Measurements from ENCODE around the gene WDR41. TPM values are rescaled to one million over a fixed set of nuclear protein-coding genes. Genes with fewer than 3 reads are reported as not detected.

WDR41 gene
- total RNA-seq, 1 donor from 2014 or later, result 27.3 TPM

DNA sequence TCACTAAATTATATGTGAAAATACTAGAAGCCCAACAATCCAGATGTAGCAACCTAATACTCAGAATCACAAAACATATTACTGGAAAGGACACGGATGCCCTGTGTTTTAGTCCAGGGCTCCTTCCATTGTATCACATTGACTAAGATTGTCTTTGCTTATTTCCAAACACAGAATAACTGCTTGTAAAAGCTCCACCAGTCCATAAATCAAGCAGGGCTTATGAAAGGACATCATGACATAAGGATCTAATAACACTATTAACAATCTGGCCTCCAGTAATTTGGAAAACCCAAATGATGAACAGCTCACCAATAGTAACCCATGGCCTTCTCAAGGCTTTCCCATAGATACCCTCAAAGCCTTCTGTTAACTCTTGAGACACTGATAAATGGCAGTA lies 39.8 kb downstream of the WDR41 start:
- ATAC-seq (no peak), DNase-seq (no peak)
- intact Hi-C loops (cut with micrococcal nuclease), result no loop called here

DNA sequence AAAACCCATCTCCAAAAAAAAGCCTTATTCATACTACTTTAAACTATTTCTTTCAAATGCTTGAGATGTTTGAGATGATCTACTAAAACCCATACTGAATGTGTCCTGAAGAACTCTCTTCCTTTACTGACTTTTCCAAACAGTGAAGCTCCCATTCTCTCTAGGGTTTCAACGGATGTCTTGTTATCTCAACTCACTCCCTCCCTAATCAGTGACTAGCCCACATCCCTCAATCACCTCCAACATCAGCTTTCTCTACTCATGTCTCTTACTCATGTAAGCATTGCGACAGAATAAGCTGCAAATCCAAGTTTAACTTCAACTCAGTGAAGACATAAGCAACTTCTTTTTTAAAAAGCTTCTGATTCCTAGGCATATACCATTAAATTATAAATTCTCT lies 42.1 kb downstream of the WDR41 start:
- intact Hi-C loops (cut with micrococcal nuclease), result no loop called here
- no peak for DNase-seq
- no peak for ATAC-seq

DNA sequence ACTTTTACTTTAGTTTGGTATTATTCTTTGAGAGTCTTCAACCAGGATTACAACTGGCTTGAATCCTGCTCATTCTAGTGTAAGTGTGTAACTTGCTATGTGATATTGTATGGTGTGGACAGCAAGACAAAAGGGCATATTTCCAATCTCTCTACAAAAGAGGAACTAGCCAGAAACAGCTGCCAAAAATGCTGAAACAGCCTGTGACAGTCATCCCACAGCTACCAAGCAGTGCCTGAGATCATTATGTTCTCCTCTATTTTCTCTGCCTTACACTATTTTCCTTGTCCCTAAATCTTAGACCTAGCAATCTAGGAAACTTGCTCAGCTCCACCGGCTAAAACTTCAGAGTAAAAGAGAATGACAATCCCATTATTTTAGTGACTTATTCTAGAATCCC lies 42.8 kb downstream of the WDR41 start:
- intact Hi-C loops (cut with micrococcal nuclease), result no loop called here
- DNase-seq (no peak), ATAC-seq (peak; percentile 90)

DNA sequence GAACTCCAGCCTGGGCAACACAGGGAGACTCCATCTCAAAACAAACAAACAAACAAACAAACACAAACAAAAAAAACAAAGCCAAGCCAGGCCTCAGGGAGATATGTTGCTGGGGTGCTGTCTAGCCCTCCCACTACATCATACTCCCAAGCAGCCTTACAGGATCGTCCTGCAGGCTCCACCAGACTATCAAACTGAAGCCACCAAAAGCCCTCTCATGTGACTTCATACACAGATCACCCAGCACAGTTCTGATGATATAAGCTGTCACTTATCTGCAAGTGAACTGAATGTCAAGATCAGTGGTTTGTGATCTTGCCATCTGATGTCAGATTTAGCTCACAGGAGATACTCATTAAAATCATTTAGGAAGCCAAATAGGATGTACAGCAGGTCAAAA lies 43.3 kb downstream of the WDR41 start:
- intact Hi-C loops (cut with micrococcal nuclease), result no loop called here
- DNase-seq (no peak), ATAC-seq (peak; percentile 12)

DNA sequence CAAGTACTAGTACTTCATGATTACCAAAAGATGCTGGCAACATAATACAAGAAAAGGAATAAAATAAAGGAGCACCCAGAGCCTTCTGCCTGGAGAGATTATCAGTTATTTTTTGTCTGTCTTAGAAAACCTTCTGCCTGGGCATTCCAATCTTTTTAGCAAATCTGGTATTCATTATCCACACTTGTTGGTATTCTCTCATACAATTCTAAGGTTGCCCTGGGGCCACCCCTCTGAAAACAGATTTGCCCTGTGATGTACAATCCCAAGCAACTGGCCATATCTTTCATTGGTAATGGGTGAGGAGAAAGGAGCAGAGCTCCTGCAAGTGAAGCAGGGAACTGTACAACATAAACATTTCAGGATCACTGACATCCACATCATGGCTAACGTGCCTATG lies 47.8 kb downstream of the WDR41 start:
- intact Hi-C loops (cut with micrococcal nuclease), result no loop called here
- ATAC-seq, result no peak

DNA sequence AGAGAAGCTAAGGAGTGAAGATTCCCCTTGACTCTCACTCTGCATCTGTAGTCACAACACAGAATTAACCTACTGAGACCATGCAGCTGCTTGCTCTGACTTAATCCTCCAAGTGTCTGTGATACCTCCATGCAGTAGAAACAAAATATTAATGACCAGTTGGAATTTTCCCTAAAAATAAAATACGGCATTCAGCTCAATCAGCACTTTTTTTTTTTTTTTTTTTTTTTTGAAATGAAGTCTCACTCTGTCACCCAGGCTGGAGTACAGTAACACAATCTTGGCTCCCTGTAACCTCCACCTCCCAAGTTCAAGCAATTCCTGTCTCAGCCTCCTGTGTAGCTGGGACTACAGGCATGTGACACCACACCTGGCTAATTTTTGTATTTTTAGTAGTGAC lies 48.4 kb downstream of the WDR41 start:
- intact Hi-C loops (cut with micrococcal nuclease), result no loop called here
- no peak for DNase-seq
- ATAC-seq, result no peak

More for the DNA sequence above, 47.8 kb downstream of the WDR41 start:
- no peak for DNase-seq

DNA sequence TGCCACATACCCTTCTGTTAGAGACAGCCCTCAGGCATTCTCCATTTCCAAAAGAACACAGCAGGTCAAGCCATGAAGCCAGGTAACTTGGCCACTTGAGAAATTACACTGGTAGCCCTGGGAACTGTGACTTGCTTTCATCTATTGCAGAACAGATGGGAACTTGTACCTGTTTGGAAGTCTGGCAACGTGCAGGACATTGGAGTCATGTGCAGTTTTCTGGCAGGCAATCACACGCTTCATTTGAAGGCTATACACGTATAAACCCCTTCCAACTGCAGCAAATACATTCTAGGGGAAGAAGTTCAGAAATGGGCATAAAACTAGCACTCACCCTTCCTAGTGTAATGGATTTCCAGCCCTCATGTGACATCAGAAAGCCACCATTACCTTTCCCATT lies 54.0 kb downstream of the WDR41 start:
- no peak for DNase-seq
- ATAC-seq, result no peak
- intact Hi-C loops (cut with micrococcal nuclease), result no loop called here

DNA sequence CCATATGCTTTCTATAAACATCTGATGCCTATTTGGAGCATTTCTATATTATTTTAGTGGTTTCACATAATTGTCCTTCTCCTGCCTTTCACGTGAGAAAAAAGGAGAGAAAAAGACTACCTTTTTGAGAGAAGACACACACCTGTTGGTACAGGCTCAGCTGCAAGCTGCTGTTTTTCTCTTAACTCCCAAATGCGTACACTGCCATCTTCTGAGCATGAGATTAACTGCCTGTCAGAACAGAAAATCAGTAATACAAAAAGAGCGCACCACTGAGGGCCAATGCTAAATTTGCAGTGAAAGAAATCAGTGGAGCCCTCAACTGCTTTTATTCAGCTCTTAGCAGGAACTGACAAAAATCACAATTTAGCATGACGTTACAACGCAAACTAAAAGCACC lies 54.9 kb downstream of the WDR41 start:
- DNase-seq (no peak), ATAC-seq (no peak)
- intact Hi-C loops (cut with micrococcal nuclease), result no loop called here

DNA sequence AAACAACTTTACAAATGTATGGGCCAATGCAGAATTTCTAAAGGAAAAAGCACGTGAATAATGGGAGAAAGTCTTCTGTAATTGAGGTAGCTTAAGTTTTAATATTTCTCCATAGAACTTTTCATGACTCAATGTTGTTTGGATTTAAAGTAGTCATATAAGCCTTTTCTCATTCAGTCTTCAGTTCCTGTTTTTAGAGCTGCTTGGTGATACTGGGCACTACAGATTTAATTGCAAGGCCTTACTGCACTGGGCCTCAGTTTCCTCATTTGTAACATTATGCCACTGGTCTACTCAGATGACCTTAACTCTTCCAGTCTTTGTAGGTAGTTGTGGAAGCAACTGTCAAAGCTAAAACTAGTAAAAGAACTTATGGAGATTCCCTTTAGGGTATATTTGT lies 60.4 kb downstream of the WDR41 start:
- intact Hi-C loops (cut with micrococcal nuclease), result no loop called here
- ATAC-seq, result no peak
- no peak for DNase-seq

DNA sequence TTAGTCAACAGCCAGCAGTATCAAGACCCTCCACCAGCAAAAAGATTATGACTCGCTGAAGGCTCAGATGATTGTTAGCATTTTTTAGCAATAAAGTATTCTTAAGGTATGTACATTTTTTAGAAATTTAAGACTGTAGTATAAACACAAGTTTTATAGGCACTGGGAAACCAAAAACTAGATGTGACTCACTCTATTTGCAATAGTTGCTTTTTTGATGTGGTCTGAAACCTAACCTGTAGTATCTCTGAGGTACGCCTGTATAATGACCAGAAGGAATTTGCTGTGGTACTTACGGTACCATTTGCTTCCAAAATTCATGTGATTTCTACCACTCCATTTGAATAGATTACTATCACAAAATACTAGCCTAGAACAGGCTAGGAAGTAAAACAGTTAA lies 60.8 kb downstream of the WDR41 start:
- no peak for DNase-seq
- no peak for ATAC-seq
- intact Hi-C loops (cut with micrococcal nuclease), result no loop called here

DNA sequence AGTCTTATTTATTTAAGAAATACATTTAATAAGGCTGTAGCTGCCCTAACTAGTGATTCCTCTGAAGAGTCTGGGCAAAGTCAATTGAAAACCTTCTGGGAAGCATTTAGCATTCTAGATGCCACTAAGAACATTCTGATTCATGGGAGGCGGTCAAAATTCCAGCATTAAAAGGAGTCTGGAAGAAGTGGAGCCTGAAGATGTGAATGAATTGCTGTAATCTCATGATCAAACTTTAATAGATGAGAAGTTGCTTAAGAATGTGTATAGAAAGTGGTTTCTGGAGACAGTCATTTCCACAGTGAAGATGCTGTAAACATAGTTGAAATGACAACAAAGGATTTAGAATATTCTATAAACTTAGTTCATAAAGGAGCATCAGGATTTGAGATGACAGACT lies 61.4 kb downstream of the WDR41 start:
- no peak for DNase-seq
- intact Hi-C loops (cut with micrococcal nuclease), result no loop called here

DNA sequence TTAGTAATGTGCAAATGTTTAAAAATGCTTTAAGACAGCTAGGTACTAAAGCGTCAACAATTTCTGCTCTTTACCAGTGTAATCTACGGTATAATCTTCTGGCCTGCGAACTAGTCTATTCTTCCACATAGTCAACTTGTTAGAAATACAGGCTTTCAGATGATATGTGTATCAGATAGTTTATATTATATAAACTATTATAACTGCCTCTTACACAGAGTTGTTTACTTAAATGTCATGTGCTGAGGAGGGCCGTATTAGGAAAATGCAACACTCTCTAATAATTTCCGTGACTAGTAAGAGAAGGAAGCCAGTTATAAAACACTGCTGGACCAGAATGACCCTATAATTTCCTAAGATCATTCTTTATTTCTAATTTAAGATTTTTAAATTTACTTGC lies 63.6 kb downstream of the WDR41 start:
- no peak for DNase-seq
- intact Hi-C loops (cut with micrococcal nuclease), result no loop called here
- ATAC-seq, result no peak

More for the DNA sequence above, 61.4 kb downstream of the WDR41 start:
- ATAC-seq, result no peak

DNA sequence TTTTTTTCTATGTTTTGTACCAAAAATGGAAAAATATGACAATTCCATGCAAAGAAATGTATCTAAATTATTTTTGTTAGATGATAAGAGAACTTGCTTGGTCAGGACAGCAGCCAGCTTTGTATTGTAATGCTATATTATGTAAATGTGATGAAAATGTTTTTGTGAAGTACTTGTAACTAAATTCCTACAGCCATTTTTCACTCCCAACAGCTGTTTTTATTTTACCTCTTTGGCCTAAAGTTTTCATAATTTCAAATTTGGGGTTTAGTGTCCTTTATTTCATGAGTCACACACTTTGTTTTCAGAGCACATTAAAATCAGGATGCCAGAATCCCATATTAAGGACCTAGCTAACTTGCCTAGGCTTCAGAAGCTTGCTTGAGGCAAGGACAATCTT lies 64.1 kb downstream of the WDR41 start:
- intact Hi-C loops (cut with micrococcal nuclease), result no loop called here

DNA sequence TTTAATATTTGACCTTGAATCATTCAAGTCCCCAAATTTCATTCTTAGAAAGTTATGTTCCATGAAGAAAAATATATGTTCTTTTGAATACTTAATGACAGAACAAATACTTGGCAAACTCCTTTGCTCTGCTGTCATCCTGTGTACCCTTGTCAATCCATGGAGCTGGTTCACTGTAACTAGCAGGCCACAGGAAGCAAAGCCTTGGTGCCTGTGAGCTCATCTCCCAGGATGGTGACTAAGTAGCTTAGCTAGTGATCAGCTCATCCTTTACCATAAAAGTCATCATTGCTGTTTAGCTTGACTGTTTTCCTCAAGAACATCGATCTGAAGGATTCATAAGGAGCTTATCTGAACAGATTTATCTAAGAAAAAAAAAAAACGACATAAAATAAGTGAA lies 65.4 kb downstream of the WDR41 start:
- no peak for DNase-seq
- intact Hi-C loops (cut with micrococcal nuclease), result no loop called here
- ATAC-seq, result no peak

More for the DNA sequence above, 64.1 kb downstream of the WDR41 start:
- ATAC-seq (no peak), DNase-seq (no peak)

DNA sequence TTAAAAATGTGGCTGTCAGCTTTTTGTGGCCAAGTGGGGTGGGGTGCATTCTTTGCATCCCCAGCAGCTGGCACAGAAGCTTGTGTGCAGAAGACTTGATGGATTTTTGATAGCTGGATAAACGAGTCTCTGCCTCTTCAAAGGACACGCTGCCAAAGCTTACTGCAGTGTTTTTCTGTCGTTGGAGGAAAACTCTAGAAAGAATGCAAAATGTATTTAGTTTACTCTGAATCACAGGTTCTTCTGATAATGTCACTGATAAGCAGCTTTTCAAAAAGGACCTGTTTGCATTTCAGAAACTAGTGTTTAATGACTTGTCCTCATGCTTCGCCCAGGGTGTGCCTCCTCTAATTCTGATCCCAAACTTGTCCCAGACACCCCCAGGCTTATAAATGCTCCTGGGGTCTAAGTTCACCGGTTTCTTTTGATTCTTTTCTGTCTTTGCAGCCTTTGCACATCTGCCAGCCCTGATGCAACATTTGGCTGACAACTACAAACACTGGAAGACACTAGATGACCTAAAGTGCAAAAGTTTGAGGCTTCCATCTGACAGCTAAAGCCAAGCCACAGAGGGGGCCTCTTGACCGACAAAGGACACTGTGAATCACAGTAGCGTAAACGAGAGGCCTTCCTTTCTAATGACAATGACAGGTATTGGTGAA lies 66.0 kb downstream of the WDR41 start:
- ATAC-seq, result no peak
- intact Hi-C loops (cut with micrococcal nuclease), result no loop called here

DNA sequence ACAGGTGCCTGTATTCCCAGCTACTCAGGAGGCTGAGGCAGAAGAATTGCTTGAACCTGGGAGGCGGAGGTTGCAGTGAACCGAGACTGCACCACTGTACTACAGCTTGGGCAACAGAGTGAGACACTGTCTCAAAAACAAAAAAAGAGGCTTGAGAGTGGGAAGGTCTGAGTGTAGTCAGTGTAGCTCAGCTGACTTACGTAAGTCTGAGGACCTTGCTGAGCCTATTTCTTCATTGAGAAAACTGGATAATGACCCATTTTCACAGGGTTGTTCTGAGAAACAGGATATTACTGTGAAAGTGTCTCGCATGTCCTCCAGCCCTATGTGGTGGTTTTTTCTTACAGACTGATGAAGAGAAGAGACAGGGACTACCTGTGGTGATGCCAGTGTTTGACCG lies 66.7 kb downstream of the WDR41 start:
- intact Hi-C loops (cut with micrococcal nuclease), result no loop called here
- ATAC-seq, result no peak

More for the DNA sequence above, 66.0 kb downstream of the WDR41 start:
- no peak for DNase-seq

DNA sequence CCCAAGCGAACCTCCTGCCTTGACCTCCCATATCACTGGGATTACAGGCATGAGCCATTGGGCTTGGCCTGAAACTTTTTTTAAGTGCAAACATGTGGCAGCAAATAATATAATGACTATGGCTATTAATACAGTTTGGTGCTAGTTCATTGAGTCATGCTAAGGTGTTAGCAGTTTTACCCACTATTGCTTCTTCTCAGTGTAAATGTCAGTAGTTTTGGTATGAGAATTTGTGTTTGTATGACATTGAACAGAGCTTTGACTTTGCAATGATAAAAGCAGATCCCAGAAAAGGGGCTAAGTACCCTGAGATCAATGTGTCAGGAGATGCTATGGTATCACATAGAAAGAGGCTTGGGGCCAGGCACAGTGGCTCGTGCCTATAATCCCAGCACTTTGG lies 67.2 kb downstream of the WDR41 start:
- ATAC-seq (no peak), DNase-seq (no peak)
- intact Hi-C loops (cut with micrococcal nuclease), result no loop called here

More for the DNA sequence above, 66.7 kb downstream of the WDR41 start:
- DNase-seq, result no peak

DNA sequence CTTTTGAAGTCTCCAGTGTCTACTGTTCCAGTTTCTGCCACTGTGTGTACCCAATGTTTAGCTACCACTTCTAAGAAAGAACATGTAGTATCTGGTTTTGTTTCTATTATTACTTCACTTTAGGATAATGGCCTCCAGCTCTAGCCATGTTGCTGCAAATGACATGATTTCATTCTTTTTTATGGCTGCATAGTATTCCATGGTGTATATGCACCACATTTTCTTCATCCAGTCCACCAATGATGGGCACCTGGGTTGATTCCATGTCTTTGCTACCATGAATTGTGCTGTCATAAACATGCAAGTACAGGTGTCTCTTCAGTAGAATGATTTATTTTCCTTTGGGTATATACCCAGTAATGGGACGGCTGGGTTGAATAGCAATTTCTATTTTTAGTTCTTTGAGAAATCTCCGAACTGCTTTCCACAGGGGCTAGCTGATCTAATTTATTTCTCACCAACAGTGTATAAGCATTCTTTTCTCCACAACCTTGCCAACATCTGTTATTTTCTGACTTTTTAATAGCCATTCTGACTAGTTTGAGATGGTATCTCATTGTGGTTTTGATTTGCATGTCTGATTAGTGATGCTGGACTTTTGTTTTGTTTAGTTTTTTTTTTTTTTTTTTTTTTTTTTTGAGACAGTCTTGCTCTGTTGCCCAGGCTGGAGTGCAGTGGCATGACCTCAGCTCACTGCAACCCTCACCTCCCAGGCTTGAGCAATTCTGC lies 68.9 kb downstream of the WDR41 start:
- DNase-seq (no peak), ATAC-seq (no peak)
- intact Hi-C loops (cut with micrococcal nuclease), result no loop called here

DNA sequence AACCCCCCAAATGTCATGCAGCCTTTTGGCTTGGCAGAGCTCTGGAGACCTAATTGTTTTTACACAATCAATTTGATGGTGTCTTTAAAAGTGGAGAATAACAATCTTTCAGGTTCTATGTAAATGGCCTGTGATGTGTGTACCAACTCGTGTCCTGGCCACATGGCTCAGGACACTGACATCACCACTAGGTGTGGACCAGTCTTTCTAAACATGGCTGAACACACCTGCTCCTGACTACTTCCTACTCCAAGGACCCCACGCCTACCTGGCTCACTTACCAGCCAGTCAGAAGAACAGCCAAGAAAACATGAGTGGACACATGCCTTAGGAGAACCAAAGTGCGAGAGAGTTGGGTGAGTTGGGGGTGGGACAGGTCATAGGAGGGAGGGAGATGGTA lies 71.2 kb downstream of the WDR41 start:
- no peak for DNase-seq
- ATAC-seq, result no peak
- intact Hi-C loops (cut with micrococcal nuclease), result no loop called here

DNA sequence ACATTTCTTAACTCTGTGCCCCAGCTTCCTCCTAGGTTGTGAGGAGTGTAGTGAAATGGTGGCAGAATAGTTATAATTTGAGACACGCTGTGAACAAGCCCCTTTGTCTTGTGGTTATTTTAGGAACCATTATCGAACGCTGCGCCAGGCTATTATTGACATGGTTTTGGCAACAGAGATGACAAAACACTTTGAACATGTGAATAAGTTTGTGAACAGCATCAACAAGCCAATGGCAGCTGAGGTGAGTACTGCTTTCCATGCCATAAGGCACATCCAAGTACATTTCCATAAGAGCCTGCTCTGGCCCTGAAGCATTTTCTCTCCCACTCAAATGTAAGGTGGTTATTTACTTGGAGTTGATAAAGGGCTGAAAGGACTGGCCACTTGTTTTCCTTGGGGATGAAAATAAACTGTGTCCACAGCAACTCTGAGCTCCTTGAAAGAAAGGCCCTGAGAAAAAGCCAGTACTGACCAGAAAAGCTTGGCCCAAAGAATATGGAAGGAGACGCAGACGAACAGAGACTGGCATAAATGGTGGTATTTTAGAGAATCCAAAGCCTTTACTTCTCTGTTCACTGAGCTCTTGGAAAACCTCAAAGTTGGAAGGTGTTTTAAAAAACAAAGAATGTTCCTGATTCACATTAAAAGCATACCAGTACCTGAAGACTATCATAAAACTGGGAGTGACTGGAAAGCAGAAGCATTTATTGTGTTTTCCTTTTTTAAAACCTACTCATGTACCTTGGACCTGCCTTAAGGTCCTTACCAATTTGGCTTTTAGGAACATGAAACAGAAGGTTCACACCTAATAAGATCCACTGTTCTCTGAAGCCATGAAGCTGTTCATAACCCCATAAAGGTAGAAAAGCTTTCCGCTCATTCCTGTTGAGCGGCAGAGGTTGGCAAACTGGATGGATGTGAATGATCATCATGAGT lies 72.2 kb downstream of the WDR41 start:
- DNase-seq (no peak), ATAC-seq (no peak)
- intact Hi-C loops (cut with micrococcal nuclease), result no loop called here

All from left ventricle myocardium superior (tissue), 1 donor.